ENCODE measurements around the gene OR2A14. TPM values are rescaled to one million over a fixed set of nuclear protein-coding genes. Genes with fewer than 3 reads are reported as not detected.
"Not testable (repeated sequence)": the region's sequence is repeated elsewhere in the genome, so short reads cannot be mapped to it uniquely, and the experiment has no call there.

OR2A14 gene
- total and polyA plus RNA-seq, 2 experiments from 2014 or later, result not detected

- Histone ChIP-seq H3K27ac (ENCODE audit: low read depth) (no peak overlapping the region), H3K79me2 (replicated peaks; ENCODE audit: insufficient read depth) (no peaks in the 10 kb centered on the region), H3K4me2 (no peak overlapping the region), H3F3A (replicated peaks; ENCODE audit: low read depth) (no peaks in the 10 kb centered on the region), H3K4me3 (no peak overlapping the region), H2AFZ (no peak overlapping the region), H3K4me1 (ENCODE audit: insufficient read depth) (no peaks in the 10 kb centered on the region), H3K27me3 (ENCODE audit: insufficient read depth) (no peaks in the 10 kb centered on the region), H4K20me1 (replicated peaks; ENCODE audit: insufficient read depth) (no peaks in the 10 kb centered on the region), H3K9me2 (ENCODE audit: insufficient read depth) (no peaks in the 10 kb centered on the region), H3K36me3 (ENCODE audit: insufficient read depth) (no peaks in the 10 kb centered on the region)
- no peak overlapping the region for H3K4me3 Mint-ChIP-seq
- ATAC-seq (peak; percentile 100), DNase-seq (ENCODE audit: low spot score) (peak; percentile 96)
- H3K27ac Mint-ChIP-seq, result no peak overlapping the region
- no peaks in the 10 kb centered on the region for H3K4me1 Mint-ChIP-seq
- TF ChIP-seq, protein P1, sequence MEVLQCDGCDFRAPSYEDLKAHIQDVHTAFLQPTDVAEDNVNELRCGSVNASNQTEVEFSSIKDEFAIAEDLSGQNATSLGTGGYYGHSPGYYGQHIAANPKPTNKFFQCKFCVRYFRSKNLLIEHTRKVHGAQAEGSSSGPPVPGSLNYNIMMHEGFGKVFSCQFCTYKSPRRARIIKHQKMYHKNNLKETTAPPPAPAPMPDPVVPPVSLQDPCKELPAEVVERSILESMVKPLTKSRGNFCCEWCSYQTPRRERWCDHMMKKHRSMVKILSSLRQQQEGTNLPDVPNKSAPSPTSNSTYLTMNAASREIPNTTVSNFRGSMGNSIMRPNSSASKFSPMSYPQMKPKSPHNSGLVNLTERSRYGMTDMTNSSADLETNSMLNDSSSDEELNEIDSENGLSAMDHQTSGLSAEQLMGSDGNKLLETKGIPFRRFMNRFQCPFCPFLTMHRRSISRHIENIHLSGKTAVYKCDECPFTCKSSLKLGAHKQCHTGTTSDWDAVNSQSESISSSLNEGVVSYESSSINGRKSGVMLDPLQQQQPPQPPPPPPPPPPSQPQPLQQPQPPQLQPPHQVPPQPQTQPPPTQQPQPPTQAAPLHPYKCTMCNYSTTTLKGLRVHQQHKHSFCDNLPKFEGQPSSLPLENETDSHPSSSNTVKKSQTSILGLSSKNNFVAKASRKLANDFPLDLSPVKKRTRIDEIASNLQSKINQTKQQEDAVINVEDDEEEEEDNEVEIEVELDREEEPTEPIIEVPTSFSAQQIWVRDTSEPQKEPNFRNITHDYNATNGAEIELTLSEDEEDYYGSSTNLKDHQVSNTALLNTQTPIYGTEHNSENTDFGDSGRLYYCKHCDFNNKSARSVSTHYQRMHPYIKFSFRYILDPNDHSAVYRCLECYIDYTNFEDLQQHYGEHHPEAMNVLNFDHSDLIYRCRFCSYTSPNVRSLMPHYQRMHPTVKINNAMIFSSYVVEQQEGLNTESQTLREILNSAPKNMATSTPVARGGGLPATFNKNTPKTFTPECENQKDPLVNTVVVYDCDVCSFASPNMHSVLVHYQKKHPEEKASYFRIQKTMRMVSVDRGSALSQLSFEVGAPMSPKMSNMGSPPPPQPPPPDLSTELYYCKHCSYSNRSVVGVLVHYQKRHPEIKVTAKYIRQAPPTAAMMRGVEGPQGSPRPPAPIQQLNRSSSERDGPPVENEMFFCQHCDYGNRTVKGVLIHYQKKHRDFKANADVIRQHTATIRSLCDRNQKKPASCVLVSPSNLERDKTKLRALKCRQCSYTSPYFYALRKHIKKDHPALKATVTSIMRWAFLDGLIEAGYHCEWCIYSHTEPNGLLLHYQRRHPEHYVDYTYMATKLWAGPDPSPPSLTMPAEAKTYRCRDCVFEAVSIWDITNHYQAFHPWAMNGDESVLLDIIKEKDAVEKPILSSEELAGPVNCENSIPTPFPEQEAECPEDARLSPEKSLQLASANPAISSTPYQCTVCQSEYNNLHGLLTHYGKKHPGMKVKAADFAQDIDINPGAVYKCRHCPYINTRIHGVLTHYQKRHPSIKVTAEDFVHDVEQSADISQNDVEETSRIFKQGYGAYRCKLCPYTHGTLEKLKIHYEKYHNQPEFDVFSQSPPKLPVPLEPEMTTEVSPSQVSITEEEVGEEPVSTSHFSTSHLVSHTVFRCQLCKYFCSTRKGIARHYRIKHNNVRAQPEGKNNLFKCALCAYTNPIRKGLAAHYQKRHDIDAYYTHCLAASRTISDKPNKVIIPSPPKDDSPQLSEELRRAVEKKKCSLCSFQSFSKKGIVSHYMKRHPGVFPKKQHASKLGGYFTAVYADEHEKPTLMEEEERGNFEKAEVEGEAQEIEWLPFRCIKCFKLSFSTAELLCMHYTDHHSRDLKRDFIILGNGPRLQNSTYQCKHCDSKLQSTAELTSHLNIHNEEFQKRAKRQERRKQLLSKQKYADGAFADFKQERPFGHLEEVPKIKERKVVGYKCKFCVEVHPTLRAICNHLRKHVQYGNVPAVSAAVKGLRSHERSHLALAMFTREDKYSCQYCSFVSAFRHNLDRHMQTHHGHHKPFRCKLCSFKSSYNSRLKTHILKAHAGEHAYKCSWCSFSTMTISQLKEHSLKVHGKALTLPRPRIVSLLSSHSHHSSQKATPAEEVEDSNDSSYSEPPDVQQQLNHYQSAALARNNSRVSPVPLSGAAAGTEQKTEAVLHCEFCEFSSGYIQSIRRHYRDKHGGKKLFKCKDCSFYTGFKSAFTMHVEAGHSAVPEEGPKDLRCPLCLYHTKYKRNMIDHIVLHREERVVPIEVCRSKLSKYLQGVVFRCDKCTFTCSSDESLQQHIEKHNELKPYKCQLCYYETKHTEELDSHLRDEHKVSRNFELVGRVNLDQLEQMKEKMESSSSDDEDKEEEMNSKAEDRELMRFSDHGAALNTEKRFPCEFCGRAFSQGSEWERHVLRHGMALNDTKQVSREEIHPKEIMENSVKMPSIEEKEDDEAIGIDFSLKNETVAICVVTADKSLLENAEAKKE (CRISPR knock-in tag; IDR thresholded peaks at IDR 0.05), result peak; percentile 50; the same call in 1 of the 2 replicates
- TF ChIP-seq CTCF (conservative IDR thresholded peaks at IDR 0.05; ENCODE audit: low read depth in 2 of 2), result peak; percentile 94 to 96
- TF ChIP-seq CREB1 (CRISPR knock-in tag; IDR thresholded peaks at IDR 0.05; ENCODE audit: low read depth), result peak; percentile 18; the same call in 1 of the 2 replicates
- no peak for TF ChIP-seq EZH2 (IDR thresholded peaks at IDR 0.05; ENCODE audit: low read depth, unreplicated experiment)
- H3K36me3 Mint-ChIP-seq (ENCODE audit: low read depth), result no peaks in the 10 kb centered on the region
- no peaks in the 10 kb centered on the region for H3K9me3 Mint-ChIP-seq
- H3K27me3 Mint-ChIP-seq (ENCODE audit: insufficient read depth, low read depth, poor library complexity), result peaks cover 1% of the 10 kb centered on the region
Observed at GRCh38 chr7:144127714-144128334, 4.8 kb downstream of the OR2A14 start.

DNA sequence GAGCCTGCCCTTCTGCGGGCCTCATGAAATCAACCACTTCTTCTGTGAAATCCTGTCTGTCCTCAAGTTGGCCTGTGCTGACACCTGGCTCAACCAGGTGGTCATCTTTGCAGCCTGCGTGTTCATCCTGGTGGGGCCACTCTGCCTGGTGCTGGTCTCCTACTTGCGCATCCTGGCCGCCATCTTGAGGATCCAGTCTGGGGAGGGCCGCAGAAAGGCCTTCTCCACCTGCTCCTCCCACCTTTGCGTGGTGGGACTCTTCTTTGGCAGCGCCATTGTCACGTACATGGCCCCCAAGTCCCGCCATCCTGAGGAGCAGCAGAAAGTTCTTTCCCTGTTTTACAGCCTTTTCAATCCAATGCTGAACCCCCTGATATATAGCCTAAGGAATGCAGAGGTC lies 6.6 kb downstream of the OR2A14 start:
- not testable (repeated sequence) for H4K20me1 ChIP-seq (replicated peaks; ENCODE audit: insufficient read depth); H3K4me3 Mint-ChIP-seq; H3K36me3 Mint-ChIP-seq (ENCODE audit: low read depth); H3K27ac ChIP-seq (ENCODE audit: low read depth); H2AFZ ChIP-seq; H3K36me3 ChIP-seq (ENCODE audit: insufficient read depth); H3K4me1 ChIP-seq (ENCODE audit: insufficient read depth); H3F3A ChIP-seq (replicated peaks; ENCODE audit: low read depth); H3K27ac Mint-ChIP-seq; H3K9me2 ChIP-seq (ENCODE audit: insufficient read depth); H3K27me3 Mint-ChIP-seq (ENCODE audit: insufficient read depth, low read depth, poor library complexity); H3K79me2 ChIP-seq (replicated peaks; ENCODE audit: insufficient read depth); H3K4me3 ChIP-seq; H3K27me3 ChIP-seq (ENCODE audit: insufficient read depth); DNase-seq (ENCODE audit: low spot score); H3K9me3 Mint-ChIP-seq; H3K4me1 Mint-ChIP-seq; H3K4me2 ChIP-seq; ATAC-seq
